ENCODE results near the gene DNAJB9.

- TF ChIP-seq CTCF (conservative IDR thresholded peaks at IDR 0.05 in 1 of 2, IDR thresholded peaks at IDR 0.05 in 1 of 2; ENCODE audit: low read depth in 1 of 2, low read length in 2 of 2) (no peak), EZH2 (IDR thresholded peaks at IDR 0.05; ENCODE audit: low read length, missing control alignments) (no peak)
Observed at GRCh38 chr7:108598153-108598552, 28.5 kb downstream of the DNAJB9 start.
